NOMO-1 (cell line): ENCODE data around the gene CAPN5.

Experiments used
- DNase-seq, 2 experiments: peaks; one replicate each; lab custom pipeline; 2025; ENCODE audit not compliant: unreplicated experiment in 2 of 2; lab: John Stamatoyannopoulos, UW

Gene CAPN5

GRCh38 chr11:77081976-77082836 lies 15.4 kb downstream of the CAPN5 start:
- DNase-seq = no peak

GRCh38 chr11:77082838-77083565 lies 16.2 kb downstream of the CAPN5 start:
- DNase-seq = peak in 1 of 2 experiments; percentile 49

GRCh38 chr11:77083566-77084245 lies 16.9 kb downstream of the CAPN5 start:
- DNase-seq = no peak

GRCh38 chr11:77084581-77085191 lies 17.9 kb downstream of the CAPN5 start:
- no peak for DNase-seq

GRCh38 chr11:77085652-77086051 lies 18.9 kb downstream of the CAPN5 start:
- no peak for DNase-seq

GRCh38 chr11:77086521-77087472 lies 20.0 kb downstream of the CAPN5 start:
- no peak for DNase-seq

- no peak for DNase-seq
Measured at GRCh38 chr11:77087723-77088225, 21.0 kb downstream of the CAPN5 start.

- no peak for DNase-seq
Measured at GRCh38 chr11:77088236-77089003, 21.6 kb downstream of the CAPN5 start.

- DNase-seq = no peak
Measured at GRCh38 chr11:77089004-77089545, 22.3 kb downstream of the CAPN5 start.

GRCh38 chr11:77090046-77090372 lies 23.2 kb downstream of the CAPN5 start:
- no peak for DNase-seq

- no peak for DNase-seq
Measured at GRCh38 chr11:77090373-77091111, 23.8 kb downstream of the CAPN5 start.

- peak; percentile 57 to 59 for DNase-seq
Measured at GRCh38 chr11:77091146-77091940, 24.6 kb downstream of the CAPN5 start.

GRCh38 chr11:77092382-77092781 lies 25.6 kb downstream of the CAPN5 start:
- no peak for DNase-seq

GRCh38 chr11:77093056-77093891 lies 26.5 kb downstream of the CAPN5 start:
- no peak for DNase-seq

GRCh38 chr11:77093987-77094840 lies 27.4 kb downstream of the CAPN5 start:
- DNase-seq = no peak
